GM21576 (cell line): ENCODE data around the gene TM4SF18.
"Not testable (repeated sequence)": the region's sequence is repeated elsewhere in the genome, so short reads cannot be mapped to it uniquely, and the experiment has no call there.

Experiments
- ATAC-seq: cut with Tn5 transposase; IDR thresholded peaks from one replicate; pipeline ENCODE4 v1.9.1; 2021; ENCODE audit warnings: mild to moderate bottlenecking, moderate library complexity; ENCODE audit not compliant: unreplicated experiment

TM4SF18 gene, protein sequence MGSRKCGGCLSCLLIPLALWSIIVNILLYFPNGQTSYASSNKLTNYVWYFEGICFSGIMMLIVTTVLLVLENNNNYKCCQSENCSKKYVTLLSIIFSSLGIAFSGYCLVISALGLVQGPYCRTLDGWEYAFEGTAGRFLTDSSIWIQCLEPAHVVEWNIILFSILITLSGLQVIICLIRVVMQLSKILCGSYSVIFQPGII

DNA sequence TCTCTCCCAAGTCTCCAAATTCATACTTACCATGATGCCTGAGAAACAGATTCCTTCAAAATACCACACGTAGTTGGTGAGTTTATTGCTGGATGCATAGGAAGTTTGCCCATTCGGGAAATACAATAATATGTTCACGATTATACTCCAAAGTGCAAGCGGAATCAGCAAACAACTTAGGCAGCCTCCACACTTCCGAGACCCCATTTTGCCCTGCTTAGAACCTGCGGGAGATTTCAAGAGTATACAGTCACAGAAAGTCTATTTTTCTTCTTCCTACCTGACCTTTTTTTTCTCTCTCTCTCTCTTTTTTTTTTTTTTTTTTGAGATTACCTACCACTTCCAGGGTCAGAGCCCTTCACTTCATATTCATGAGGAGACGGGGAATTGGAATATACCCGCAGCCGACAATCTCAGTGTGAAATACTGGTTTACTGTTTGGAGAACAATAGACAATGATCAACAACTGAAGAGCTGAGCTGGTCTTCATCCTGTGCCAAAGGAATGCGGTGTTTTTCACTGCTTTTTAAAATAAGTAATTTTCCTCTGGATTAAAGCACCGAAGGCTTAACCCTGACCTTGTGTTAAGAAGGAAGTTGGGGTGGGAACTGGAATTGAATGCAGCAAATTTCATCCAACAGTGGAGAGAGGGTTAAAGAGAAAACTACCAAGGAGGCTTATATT, at the start of gene TM4SF18:
TM4SF18 (minus strand) TSS at position 461 of the 684 bp plus-strand sequence; CDS start at position 207, 254 bp downstream.
- ATAC-seq = no peak

DNA sequence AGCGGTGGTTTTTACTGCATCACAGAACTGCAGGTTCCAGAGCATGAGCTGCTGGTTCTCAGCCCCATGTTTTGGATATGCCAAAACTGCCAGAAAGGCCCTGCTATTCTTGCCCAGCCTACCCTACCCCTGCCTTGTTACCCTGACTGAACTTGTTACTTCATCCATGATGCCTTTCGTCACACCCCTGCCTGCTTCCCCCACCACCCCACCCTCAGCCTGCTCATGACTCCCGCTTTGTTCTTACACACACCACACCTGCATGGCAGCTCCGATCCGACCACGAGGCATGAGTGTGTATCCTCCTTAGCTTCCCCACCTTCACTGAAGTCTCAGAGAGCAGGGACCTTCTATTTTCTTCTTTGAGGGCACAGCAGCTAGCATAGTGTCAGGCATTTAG, 49.1 kb upstream of the TM4SF18 start:
- no peak for ATAC-seq

DNA sequence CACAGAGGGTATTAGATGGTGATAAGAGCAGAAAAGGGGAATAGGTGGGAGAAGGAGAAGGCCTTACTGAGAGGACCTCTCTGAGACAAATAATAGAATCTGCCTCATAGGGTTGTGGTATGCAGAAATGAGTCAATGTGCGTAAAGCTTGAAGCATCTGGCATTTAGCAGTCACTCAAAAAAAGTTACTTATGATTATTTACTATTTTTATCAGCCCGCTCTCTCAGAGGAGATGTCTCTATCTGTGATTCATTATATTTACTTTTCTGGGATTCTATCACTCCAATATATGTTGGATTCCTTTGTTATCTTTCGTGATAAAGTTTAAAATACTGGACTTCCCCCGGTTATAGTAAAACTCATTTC, 48.6 kb upstream of the TM4SF18 start:
- no peak for ATAC-seq

DNA sequence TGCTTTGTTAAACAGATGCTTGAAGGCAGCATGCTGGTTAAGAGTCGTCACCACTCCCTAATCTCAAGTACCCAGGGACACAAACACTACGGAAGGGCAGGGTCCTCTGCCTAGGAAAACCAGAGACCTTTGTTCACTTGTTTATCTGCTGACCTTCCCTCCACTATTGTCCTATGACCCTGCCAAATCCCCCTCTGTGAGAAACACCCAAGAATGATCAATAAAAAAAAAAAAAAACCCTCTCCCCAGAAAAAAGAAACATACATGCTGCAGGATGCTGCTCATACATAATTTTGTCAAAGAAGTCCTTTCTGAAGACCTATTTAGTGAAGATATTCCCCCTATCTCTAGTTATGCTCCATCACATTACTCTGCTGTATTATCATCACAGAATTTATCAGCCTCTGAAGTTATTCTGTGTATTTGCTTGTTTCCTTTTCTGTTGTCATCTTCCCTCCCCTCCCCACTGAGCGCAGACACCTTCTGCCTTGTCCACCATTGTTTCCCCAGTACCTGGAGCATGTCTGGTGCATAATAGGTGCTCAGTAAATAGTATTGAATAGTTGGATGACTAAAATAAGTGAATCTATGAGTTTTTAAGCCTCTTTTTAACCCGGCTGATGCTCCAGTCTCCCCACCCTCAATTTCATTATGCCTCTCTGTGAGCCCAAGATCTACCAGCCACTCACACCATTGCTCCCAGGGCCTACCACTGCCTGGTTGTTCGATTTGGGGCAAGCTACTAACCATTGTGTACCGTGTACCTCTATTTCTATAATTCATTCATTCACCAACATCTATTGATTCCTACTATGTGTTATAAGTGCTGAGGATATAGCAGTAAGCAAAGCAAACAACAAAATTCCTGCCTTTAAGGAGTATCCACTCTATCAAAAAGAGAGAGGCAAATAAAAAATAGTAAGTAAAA, 48.0 kb upstream of the TM4SF18 start:
- ATAC-seq = no peak

DNA sequence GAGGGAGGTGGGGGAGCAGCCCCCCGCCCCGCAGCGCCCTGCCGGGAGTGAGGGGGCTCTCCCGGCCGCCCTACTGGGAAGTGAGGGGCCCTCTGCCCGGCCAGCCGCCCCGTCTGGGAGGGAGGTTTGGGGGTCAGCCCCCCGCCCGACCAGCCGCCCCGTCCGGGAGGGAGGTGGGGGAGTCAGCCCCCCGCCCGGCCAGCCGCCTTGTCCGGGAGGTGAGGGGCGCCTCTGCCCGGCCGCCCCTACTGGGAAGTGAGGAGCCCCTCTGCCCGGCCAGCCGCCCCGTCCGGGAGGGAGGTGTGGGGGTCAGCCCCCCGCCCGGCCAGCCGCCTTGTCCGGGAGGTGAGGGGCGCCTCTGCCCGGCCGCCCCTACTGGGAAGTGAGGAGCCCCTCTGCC, 46.8 kb upstream of the TM4SF18 start:
- ATAC-seq = not testable (repeated sequence)

DNA sequence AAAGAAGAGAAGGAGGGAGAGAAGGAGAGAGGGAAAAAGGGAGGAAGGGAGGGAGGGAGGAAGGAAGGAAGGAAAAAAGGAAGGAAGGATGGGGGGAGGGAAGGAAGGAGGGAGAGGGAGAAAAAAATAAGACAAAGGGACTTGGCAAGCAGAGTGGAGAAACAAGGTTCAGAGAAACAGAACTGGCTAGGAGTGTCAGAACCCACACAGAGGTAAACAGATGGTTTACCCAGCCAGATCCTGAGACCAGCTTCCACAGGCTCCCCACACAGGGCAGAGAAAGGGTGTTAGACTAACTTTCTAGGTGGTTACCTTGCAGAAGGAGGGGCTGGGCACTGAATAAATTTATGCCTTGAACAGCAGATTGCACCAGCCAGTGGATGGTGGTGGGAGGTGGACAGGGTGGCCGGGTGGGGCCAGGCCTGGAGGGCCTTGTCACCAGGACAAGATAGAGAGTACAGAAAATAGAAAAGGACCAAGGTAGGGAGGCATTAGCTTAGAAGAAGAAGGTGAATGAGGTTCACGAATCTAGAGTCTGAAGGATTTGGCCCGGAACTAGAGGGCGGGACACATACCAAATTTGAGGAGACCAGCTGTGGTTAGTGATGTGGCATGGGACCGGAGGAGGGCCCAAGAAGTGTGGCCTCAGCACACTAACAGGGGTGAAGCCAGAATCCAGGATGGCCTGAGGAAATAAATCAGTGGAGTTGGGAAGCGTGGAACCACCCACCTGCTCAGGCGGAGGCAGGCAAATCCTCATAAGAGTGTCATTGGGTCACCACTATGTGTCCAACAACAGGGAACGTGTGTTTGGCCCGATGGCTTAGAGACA, 45.3 kb upstream of the TM4SF18 start:
- no peak for ATAC-seq

DNA sequence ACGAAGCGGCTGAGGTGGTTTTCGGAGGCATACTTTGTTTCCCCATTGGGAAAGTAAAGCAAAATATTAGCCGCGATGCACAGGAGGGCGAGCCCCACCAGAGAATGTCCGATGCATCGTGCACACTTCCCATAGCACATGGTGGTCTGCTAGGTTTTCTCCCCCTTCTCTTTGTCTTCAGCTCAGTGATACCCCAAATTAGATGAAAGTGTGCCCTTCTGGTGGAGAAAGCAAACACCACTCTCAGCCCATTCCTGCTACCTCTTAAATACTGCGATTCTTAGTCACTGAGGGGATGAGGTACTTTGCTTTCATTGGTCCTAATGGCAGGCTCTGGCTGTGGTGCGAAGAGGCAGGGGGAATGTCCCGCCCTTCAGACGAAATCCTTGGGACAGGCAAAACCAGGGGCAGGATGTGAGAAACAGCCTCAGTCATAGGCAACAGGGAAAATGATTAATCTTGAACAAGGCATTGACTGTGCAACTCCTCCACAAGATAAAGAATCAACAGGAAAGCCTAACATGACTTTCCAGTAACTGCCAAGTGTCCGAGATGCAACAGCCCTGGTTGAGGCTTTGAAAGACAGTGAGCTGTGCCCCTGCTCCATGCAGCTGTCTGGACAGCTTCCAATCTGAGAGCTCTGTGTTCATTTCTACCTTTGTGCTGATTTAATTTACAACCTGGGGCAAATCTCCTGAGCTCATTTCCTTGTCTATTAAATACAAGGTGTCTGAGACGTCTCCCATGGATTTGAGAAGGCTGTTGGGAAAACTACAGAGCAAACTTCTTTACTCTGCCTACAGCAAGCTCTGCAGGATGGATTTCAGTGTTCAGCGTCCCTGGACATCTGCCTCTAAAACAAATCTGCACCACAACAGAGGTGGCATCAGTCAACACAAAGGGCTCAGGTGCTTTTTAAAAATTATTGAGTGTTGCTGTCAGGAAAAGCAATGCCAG, 44.2 kb upstream of the TM4SF18 start, which contains the start of gene TM4SF1:
TM4SF1 (minus strand) TSS at position 242 of the 957 bp plus-strand sequence; CDS start at position 140, 102 bp downstream.
- no peak for ATAC-seq

DNA sequence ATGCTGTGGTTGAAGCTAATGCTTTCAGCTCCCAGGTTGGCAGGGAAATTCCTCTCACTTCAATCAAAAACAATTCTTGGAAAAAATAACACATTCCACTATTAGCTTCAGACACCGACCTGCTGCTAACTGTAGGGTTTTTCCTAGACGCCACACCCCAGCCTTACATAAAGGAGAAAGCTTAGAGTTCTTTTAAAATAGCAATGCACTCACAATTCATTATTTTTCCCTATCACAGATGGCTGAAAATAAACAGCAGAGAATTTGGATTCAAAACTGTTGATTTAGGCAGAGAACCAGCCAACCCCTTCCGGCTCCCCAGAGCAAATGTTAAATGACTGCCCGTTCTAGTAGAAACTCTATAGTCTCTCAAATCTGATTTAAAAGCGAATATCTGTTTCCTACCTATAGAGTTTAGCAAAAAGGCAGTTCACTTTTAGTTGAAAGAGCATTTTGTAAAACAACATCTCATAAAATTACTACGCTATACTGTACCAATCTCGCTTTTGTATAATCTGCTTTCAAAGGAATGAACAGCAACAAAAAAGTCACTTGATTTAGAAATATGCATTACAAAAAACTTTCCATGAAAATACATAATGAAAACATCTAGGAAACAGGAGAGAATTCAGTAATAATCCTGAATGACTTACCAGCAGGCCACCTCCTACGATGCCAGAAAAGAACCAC, 43.4 kb upstream of the TM4SF18 start:
- no peak for ATAC-seq

DNA sequence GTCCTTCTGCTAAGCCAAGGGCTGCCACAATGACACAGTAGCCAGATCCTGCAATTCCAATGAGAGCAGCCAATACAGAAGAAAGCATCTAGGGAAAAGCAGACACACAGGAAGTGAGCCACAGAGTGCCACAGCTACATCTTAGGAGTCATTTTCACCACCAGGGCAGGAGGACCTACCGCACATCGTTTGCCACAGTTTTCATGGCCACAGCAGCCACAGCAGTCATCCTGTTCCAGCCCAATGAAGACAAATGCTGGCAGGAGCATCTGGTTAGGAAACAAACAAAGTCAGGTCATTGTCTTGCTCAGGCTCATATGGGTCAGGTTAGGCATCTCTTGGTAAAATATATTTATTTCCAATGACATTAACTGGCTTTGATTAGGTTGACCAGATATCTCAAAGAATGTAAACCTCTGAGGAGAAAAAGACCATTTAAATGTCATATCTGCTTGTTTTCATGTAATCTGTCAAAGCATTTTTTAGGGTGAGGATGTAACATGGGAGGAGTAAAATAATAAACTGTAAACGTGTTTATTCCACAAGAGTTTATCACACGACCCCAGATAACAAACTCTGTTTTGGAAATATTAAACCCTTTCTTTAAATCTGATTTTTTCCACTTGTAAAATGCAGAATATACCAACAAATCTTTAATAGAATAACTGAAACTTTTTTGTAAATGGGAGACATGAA, 42.2 kb upstream of the TM4SF18 start:
- no peak for ATAC-seq

DNA sequence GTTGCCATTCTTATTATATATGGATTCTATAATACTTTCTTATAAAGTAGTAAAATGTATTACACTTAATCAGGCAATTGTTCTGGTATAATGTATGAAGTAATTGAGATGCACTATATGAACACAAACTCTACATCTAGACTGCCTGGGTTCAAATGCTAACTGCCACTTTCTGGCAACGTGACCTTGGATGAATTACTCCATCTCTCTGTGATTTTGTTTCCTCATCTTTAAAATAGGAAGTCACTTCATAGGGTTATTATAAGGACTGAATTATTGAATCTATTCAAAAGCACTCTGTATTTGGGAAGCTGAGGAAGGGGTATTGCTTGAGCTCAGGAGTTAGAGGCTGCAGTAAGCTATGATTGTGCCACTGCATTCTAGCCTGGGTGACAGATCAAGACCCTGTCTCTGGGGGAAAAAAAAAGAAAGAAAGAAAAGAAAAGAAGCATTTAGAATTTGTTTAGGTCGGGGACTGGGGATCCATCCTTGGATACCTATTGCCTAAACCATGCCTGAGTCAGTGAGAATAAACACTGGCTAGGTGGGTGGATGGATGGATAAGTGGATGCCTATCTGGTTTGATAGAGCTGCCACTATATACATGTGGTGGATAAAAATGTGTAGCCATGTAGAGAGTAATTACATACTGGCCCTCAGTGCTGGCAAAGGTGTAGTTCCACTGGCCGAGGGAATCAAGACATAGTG, 41.5 kb upstream of the TM4SF18 start:
- ATAC-seq = no peak

DNA sequence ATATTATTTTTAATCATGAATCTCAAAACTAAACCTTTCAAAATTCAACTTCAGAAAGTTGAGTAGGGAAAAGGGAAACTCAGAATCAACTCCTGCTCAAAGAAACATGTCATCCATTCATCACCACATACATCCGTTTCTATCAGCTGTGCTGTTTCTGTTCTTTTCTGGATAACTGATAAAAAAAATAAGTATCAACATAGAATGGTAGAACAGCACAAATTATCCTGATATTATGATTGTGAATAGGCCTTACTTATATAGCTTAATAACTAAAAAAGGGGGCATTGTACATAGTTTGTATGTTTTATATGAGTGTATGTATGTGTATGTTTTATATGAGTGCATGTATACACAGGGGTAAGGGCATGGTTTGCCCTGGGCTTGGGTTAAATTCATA, 41.0 kb upstream of the TM4SF18 start:
- no peak for ATAC-seq

DNA sequence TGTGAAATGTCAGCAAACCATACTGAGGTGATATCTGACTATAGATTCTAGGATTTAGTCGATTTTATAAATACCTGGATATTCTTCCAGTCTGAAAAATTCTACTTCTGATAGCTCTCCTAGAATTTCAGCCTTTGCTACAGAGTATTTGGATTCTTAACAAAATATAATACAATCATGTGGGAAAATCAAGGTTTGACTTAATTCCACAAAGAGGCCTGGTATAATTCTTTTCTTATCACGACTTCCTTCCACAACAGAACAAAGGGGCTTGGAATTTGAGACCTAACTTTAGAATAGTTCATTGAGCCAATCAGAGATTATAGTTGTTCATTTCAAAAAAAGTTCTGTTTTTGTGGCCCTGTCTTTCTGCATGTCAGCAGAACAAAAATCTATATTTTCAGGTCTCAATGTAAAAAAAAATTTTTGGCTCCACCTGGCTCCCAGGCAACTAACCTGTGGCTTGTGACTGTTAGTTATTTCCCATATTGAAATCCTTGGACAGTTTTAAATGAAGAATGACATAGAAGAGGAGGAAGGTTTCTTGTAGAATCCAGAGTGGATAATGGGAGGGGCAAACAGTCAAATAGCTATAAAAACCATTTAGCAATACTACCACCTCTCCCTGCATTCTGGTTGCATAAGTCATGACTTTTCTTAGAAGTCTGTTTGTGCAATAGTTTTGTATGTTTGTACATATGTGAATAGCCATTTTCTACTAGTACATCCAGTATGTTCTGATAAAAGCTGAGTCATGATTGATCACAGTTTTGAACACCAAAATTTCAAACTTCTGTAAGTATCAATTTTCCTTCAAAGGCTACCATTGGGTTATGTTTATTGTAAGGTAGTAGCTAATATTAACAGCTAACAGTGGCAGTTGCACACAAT, 40.0 kb upstream of the TM4SF18 start:
- no peak for ATAC-seq

DNA sequence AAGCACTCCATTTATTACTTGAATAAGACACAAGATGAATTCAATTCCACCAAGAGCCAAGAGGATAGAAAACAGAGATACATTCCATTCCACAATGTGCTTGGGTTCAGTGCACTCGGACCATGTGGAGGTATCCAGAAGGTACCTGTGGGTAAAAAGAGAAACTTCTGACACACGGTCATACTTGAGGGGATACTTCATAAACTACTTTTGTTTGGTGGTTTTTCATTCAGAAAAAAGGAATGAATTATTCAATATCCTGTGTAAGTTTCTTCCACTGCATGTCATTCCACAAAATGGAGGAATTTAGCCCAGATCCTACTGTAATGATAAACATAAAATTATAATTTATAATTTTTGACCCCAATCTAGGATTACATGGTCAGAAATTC, 38.3 kb upstream of the TM4SF18 start:
- ATAC-seq = no peak

DNA sequence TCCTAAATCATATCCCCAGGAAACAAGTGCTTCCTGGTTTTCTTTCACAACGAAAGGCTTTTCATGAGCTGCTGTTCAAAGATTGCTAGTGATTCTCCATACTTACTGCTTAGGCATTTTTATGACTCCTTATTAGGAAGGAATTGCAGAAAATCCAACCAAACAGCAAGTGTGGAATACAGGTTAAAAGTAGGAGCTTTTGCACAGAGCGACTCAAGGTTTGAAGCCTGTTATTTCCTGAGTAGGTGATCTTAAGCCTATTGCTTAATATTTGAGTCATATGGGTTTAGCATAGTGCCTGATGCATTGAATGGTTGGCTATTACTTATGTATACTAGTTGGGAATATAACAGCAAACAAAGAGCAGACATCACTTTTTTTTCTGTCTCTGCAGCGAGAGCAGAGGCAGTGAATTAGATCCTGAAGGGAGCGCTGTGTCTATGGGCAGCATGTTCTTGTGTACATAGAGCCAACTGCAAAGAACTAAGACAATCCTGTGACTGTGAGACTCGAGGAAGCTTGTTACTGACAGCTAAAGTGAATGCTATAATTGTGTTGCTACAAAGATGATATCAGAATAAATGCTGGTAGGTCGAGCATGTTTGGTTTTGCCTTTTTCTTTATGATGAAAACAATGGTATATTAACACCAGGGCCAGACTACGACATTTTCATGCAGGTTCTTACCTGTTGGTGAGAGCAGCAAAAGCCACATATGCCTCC, 37.7 kb upstream of the TM4SF18 start:
- ATAC-seq = no peak

DNA sequence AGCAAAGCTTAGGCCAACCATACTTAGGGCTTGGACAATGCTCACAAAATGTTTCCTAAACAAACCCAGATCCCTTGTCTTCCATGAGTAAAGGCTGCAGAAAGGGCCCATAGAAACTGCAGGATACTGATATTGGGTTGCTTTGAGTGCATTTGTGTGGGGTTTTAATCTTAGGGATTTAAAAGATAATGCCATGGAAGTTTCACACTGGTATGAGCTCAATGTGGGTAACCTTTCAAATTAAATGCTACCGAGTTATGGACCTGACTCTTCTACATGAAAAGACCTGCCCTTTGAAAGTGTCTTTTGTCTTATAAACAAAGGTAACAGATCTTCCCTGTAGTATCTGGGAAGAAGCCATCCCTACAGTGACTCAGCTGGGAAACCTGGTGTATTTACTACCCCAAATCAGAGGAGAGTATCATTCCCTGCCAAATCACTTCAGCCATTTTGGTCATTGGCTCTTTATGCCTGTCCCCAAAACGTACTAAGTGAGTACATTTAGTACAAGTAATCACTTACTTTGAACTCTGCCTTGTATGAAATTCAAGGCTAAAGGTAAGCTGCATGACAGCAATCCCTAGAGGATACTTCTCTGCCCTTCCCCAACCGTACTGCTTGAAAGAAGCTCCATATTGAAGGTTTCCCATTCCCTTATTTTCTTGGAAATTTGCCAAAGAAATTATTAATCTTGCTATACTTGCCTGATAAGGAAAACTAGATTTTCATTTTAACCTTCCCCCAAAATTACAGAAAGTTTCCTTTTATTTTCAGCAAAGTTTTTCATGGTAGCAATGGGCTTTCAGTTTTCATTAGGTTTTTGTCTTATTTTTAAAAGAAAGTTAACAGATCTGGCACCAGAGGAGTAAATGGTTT, 36.8 kb upstream of the TM4SF18 start:
- ATAC-seq = no peak
